Glomerular visceral epithelial cell (primary cell): Measurements from ENCODE around the gene PKMYT1.
"Not testable (repeated sequence)": the region's sequence is repeated elsewhere in the genome, so short reads cannot be mapped to it uniquely, and the experiment has no call there.

Source experiments
- DNase-seq: peaks from one replicate; pipeline ENCODE4 v3.0.0-alpha.2; 2016; ENCODE audit errors: extremely low spot score

PKMYT1 gene

DNA sequence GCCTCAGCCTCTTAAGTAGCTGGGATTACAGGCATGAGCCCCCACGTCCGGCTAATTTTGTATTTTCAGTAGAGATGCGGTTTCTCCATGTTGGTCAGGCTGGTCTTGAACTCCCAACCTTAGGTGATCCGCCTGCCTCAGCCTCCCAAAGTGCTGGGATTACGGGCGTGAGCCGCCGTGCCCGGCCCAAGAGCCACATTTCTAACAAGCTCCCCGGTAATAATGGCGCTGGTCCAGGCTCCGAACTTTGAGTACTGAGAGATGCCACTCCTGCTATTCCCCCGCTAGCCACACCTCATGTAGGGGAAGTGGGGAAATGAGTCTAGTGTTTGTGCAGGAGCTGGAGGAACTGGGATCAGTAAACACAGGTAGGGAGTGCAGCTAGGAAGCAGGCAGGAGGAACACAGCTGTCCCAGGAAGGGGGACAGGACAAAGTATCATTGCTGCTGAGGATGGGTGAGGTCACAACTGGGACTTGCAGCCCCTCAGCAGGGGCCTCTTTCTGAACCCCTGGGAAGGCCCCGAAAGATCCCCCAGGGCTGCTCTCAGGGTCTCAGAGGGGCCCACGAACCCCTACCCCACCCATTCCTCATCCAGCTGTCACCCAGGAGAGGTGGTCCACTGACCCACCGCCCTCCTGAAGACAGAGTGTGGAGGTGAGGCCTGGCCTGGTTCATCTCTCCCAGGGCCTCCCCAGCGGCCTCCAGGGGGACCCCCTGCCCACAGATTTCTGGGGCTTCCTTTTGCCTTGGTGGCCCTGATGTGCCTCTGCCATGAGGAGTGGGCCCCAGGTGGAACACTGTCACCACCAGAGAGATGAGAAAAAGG, 19.8 kb downstream of the PKMYT1 start:
- DNase-seq = no peak

DNA sequence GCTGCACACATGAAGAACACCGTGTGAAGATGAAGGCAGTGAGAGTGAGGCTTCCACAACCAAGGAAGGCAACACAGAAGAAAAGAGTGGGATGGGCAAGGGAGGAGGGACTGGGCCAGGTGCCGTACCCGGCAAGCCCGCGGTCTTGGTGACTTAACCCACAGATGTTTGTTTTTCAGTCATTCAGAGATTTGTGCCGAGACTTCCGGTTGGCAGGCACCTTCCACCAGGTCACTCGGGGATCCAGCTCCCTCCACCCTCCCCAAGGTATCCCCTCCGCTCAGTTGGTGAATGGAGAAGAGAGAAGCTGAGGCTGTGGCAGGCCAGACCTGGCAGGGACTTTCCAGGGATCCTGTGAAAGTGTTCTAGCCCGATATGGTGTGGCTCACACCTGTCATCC, 21.0 kb downstream of the PKMYT1 start:
- no peak for DNase-seq

DNA sequence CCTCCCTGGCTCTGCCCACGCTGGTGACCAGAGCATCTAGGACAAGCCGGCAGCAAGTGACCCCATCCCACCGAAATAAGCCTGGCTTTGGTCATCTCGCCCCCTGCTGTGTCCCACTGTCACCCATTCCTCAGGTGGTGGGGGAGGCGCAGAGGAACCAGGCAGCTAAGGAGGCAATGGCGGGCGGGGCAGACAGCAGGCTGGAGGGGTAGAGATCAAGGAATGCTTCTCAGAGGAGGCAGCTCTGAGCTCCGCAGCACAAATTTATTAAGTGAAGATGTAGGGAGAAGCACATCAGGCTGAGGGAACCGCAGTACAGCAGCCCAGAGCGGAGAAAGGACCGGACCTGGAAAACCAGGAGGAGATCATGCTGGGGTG, 23.7 kb downstream of the PKMYT1 start:
- DNase-seq = no peak

DNA sequence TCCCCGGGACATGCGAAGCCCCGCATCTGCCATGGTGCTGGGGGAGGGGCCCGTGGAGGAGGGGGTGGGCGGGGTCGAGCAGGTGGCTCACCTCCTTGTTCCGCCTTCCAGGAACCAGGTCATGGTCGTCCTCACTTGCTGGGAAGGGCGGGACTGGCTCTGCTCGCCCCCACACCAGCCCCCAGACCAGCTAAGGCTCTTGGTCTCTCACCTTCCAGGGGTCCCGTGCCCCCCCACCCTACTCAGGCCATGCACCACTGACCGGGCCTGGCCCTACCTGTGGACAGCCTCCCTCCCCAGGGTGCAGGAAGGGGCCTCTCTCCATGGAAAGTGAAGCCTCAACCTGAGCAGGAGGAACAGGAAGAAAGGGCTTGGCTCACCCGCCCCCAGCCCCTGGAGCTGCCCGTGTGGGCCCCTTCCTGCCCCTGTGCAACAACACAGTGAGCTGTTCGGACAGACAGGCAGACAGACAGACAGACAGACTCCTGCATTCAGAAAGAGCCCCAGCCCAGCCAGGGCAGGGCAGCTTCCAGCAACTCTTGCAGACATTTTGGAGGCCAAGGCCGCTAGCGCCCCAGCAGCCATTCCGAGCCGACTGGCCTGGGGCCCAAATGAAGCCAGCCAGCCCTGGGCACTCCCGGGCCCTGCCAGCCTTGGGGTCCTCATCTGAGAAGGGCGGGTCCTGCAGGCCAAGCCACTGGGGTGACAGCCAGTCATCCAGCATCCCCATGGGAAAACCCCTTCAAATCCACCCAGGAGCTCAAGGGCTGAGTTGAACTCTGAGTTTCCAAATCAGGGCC, 24.3 kb downstream of the PKMYT1 start:
- DNase-seq = no peak

DNA sequence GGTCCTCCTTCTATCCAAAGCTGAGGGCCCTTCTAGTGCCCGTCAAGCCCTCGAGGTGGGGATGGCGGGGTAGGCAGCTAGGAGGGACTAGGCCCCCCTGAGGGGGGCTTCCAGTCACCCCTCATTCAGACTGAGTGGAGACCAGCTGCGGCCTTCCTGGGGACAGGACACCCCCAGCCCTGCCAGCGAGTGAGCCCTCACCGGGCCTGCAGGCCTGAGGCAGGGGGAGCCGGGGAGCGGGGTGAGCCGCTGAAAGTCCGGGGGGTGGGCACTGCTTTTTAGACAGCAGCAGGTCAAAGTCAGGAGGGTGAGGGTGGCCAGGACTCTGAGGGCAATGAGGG, 24.8 kb downstream of the PKMYT1 start:
- no peak for DNase-seq

DNA sequence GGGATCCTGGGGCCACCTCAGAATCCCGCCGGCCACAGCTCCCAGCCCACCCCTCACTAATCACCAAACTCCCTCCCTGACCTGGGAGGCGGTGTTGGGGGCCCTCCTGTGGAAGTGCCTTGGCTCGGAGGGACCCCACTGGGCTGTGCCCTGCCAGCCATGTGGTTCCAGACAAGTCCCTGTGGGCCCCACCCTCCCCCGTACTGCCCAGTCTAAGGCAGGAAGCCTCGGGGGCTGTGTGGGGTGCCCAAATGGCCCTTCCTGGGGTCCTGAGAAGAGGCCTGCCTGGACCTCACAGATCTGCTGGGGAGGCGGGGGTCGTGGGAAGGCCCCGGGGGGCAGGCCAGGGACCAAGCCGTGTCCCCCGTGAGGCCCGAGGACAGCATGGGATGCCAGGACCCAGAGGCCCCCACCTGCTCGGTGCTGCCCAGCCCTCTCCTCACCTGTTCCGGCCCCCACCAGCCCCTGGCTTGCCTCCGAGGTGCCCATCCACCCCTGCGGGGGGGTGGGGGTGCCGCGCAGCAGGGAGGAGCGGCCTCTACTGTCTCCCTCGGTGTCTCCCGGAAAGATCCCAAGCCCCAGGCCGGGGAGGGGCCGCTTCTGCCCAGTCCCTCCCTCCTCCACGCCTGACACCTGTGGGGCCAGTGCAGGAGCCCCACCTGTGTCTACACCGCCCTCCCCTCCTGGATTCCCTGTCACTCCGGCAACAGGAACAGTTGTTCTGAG, 25.4 kb downstream of the PKMYT1 start:
- DNase-seq = no peak

DNA sequence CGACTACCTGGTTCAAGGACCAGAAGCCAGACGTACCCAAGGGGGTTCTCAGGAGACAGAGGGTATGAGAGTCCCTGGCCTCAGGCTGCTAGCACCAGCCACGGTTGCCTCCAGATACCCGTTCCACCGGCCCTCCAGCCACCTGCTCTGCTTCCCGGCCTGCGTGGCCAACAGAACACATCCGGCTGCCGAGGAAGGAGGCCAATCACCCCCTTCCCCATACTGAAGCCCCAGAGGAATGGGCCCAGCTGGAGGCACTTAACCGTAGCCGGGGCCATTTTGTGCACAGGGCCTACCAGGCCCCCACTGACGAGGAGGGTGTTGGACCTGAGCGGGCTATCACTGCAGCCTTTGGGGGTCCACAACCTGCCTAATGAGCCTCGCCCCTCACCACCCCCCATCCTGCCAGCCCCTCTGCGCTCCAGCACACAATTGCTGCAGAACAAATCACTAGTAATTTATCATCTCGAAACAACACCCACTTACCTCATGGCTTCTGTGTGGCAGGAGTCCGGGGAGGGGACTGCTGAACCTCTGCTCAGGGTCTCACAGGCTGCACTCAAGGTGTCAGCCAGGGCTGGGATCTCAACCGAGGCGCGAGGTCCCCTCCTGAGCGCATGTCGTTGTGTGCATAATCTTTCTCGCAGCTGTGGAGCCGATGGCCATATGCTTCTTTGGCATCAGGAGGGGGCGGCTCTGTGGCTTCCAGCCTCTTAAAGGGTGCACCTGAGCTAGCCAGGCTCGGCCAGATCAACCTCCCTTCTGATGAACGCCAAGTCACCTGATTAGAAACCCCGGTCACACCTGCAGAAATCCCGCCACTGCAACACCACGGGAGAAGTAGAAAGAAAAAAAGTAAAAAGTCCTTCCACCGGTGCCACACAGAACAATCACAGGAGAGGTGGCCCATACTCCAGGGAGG, 26.3 kb downstream of the PKMYT1 start:
- no peak for DNase-seq

DNA sequence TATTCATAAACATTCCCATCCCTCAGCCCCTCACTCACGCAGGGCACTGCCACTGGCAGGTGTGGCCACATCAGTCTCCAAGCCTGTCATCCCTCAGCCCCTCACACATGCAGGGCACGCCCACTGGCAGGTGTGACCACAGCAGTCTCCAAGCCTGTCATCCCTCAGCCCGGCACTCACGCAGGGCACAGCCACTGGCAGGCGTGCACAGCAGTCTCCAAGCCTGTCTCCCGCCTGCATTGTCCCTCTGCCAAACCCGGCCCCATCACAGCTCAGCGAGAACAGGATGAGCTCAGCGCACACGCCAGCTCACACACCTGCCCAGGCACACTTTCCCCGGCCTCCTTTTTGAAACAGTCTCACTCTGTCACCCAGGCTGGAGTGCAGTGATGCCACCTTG, 27.6 kb downstream of the PKMYT1 start:
- no peak for DNase-seq

DNA sequence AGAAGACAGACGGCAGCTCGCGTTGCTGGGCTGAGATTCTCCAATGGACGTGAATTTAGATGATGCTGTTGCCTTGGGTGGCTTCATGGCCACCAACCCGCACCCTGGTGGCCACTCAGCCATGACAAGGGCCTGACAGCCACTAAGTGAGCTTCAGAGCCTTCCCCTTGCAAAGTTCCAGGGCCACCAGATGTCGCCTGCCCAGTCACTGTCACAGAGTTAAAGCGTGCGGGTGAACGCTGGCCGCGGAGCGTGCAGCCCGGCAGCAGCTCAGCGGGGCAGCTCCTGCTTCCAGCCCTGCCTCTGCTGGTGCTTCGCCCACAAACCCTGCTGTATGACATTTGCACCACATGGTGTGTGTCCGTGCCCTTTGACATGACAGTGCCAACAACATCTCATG, 29.5 kb downstream of the PKMYT1 start:
- DNase-seq = no peak

DNA sequence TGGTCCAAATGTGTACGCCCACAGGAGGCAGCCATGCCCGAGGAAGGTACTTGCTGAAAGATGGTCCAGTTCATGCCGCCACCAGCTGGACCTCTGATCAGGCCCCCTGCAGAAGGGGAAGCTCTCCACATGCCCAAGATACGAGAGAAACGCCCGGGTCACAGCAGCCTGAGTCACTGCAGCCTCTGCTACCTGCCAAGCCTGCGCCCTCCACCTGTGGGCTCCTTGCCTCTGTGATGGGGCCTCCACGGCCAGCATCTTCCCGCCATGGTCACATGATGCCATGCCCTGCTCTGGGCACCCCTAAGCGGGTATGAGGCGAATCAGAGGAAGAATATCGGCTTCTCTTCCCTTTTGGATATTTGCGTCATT, 29.9 kb downstream of the PKMYT1 start:
- no peak for DNase-seq

DNA sequence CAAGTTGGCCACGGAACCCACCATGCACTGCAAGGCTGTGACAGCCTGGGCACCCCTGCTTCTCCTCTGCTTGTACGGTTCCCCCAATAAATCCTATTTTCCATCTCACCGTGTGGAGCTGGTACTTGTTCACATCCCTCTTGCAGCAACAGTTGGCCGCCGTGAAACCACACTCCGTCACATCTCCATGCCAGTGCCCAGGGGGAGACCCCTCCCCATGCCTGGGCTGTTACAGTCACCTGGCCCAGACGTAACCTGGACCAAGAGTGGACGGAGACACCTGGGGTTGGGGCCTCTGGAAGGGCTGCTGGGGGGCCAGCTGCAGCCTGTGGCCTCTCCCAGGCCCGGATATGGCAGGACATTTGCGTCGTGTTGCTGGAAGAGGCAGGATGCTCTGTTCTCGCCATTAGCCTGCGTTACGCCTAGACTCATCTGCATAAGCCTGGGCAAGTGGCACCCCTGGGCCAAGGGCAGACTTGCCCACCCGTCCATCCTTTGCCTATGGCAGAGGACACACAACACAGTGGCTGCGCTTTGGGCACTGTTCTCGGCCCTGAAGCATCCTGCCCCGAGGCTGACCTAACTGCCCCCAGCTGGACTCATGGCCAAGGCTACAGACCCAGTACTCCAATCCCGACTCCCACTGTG, 30.4 kb downstream of the PKMYT1 start:
- no peak for DNase-seq

DNA sequence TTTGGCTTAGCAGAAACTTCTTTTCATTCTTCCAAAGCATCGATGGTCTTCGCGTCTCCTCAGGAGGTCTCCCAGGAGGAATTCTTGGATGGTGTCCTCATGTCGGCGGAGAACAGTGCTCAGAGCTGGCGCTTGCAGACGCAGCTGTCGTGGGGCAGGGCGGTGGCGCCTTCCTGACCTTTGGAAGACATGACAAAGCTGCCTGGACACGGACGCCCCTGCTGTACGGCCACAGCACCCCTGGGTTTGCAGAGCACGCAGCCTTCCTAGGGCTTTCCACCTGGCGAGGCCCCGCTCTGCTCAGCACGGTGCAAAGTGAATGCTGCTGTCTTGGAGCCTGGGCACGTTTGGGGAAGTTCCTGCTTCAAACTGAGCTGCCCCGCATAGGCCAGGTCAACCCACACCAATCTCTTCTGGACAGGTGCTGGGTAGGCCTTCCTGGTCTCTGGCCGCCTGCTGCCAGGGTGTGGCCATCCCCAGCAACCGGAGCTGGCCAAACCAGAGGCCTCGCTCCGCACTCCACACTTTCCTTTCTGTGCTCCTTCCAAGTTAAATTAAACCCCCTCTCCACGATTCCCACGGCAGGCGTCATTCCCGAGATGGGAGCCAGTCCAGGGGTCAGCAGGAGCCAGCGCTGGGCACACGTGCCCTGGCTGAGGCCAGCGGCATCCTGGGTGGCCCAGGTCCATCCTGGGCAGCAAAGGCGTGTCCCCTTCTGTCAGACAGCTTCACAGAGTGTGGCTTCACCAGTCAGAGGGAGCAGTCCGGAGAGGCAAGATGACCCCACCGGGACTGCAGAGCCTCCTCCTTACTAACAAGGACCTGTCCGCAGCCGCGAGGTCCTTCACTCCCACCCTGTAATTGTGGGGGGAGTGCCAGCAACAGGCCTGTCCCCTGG, 31.2 kb downstream of the PKMYT1 start:
- DNase-seq = no peak

DNA sequence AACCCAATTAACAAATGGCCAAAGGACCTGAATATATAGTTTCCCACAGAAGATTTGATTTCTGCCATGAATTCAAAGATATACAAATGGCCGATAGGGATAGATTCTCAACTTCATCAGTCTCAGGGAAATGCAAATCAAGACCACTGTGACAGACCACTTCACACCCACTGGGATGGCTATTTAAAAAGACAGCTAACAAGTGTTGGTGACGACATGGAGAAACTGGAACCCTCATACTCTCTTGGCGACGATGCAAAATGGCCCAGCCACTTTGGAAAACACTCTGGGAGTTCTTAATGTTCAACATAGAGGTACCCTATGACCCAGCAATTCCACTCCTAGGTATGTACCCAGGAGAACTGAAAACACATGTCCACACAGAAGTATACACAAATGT, 33.6 kb downstream of the PKMYT1 start:
- DNase-seq = no peak

DNA sequence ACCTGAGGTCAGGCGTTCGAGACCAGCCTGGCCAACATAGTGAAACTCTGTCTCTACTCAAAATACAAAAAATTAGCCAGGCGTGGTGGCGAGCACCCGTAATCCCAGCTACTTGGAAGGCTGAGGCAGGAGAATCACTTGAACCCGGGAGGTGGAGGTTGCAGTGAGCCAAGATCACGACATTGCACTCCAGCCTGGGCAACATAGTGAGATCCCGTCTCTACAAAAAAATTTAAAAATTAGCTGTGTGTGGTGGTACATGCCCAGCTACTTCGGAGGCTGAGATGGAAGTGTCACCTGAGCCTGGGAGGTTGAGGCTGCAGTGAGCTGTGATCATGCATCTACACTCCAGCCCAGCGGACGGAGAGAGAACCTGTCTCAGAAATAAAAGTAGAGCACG, 36.5 kb downstream of the PKMYT1 start:
- not testable (repeated sequence) for DNase-seq

DNA sequence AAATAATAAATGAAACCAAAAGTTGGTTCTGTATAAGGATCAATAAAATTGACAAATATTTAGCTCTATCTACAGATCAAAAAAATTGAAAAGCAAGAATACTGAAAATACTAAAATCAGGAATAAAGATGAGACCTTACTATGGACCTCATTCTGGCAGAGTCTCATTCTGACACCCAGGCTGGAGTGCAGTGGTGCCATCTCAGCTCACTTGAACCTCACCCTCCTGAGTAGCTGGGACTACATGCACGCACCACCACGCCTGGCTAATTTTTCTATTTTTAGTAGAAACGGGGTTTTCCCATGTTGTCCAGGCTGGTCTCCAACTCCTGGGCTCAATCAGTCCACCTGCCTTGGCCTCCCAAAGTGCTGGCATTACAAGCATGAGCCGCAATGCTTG, 38.2 kb downstream of the PKMYT1 start:
- peak; percentile 47 for DNase-seq

DNA sequence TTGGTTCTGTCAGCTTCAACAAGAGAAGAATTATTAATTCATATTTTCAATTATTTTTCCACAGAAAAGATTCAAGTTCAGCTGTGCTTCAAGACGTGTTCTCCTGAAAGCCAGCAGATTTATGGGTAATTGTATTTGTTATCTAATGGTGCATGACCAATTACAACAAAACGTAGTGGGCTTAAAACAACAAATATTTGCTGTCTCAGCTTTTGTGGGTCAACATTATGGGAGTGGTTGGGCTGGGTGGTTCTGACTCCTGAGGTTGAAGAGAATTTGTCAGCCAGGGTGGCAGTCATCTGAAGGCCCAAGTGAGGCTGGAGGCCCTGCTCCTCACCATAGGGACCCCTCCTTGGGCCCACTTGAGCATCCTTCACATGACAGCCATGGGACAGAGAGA, 40.3 kb downstream of the PKMYT1 start:
- no peak for DNase-seq

DNA sequence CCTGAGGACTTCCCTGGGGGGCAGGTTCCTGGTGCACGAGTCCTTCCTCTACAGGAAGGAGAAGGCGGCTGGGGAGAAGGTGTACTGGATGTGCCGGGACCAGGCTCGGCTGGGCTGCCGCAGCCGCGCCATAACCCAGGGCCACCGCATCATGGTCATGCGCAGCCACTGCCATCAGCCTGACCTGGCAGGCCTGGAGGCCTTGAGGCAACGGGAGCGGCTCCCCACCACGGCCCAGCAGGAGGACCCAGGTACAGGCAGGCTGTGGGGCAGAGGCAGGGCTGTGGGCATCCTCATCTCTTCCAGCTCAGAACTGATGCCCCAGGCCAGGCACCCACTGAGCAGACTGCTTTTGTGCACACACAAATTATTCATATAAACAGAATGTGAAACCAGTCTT, 42.0 kb downstream of the PKMYT1 start:
- DNase-seq = no peak

DNA sequence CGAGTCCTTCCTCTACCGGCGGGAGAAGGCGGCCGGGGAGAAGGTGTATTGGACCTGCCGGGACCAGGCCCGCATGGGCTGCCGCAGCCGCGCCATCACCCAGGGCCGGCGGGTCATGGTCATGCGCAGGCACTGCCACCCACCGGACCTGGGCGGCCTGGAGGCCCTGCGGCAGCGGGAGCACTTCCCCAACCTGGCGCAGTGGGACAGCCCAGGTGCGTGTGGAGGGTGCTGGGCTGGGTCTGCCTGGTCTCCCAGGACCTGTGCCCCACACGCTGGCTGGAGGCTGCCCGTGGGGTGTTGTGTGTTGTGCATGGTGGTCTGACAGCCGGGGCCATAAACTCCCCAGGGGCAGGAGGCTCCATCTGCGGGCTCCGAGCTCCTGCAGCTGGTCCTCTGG, 43.1 kb downstream of the PKMYT1 start:
- no peak for DNase-seq

DNA sequence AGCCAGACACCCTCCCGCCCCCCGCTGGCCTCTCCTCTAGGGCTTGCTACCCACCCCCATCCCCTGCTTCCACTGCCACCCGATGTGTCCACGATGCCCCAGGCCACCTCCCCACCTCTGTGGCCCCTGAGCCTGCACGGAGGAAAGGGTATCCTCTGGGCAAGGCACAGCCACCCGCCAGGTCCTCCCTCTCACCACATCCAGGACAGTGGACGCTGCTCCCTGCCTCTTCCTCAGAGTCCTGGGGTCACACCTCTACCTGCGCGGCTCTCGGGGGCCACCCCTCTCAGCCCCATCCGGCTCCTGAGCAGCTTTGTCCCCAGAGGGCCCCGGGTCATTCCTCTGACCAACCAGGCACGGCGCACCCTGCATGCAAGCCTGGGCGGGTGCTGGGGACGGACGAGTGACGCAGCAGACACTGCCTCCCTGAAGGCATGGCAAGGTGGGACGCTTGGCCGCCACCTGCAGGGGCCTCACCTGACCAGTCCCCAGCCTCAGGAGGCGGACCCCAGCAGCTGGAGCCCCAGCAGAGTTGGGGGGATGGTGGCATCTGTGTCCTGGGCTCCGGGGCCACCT, 43.7 kb downstream of the PKMYT1 start:
- DNase-seq = no peak

DNA sequence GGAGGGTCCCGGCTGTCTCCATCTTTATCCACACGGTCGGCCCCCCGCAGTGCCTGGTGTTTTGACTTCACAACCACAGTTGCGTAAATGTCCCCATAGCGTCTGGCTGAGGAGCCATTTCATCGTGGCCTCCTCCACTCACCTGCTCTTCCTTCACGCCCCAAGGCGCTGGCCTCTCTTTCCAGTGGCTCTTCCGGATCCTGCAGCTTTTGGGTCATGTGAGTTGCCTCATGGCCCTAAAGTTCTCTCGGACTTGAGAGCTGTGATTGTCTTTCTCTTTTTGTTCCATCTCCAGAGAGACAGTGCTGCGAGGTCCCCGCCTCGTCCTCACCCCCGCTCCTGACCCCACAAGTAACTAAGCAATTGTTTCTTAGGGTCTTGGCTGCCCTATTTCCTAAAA, 45.8 kb downstream of the PKMYT1 start:
- DNase-seq = no peak
